Measurements from ENCODE around the gene MKLN1. TPM values are rescaled to one million over a fixed set of nuclear protein-coding genes. Genes with fewer than 3 reads are reported as not detected.
A peak's percentile ranks its signal among the peaks of the same experiment; 100 is the strongest.
"Not testable (repeated sequence)": the region's sequence is repeated elsewhere in the genome, so short reads cannot be mapped to it uniquely, and the experiment has no call there.

MKLN1 gene
- 55.1 TPM for total RNA-seq (ENCODE audit: insufficient read depth, low replicate concordance)

DNA sequence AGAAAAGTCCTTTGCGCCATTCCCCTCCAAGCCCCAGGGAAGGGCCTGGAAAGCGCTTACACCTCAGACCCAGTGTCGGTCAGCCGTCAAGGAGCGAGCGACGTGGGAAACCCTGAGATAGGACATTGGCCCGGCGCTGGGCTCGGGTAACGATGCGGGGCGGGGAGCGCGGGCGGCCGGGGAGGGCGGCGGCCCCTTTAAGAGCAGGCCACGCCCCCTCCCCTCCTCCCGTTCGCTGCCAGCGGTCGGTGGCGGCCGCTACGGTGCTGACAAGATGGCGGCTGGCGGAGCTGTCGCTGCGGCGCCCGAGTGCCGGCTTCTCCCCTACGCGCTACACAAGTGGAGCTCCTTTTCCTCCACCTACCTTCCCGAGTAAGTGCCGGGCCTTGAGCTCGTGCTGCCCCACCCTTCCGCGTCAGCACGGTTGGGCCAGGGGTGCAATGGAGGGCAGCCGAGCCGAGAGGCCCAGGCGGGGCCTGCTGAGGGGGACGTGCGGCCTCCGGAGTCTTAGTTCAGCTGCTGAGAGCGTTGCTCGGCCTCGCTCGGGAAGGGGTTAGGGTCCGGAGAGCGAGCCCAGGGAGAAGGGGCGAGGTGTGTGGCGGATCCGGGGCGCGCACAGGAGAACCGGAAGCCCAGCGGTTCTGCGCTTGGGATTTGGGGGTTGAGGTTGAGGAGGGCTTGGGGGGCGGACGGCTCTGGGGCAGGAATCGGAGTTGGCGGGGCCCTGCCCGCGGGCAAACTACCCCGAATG lies at the start of gene MKLN1:
MKLN1 (plus strand) TSS at position 251 of the 751 bp plus-strand sequence; CDS start at position 275, 24 bp downstream.
- DNase-seq (ENCODE audit: low spot score), result peak; percentile 92

- DNase-seq (ENCODE audit: low spot score), result no peak
Observed at GRCh38 chr7:131279044-131279443, 48.6 kb upstream of the MKLN1 start.

DNA sequence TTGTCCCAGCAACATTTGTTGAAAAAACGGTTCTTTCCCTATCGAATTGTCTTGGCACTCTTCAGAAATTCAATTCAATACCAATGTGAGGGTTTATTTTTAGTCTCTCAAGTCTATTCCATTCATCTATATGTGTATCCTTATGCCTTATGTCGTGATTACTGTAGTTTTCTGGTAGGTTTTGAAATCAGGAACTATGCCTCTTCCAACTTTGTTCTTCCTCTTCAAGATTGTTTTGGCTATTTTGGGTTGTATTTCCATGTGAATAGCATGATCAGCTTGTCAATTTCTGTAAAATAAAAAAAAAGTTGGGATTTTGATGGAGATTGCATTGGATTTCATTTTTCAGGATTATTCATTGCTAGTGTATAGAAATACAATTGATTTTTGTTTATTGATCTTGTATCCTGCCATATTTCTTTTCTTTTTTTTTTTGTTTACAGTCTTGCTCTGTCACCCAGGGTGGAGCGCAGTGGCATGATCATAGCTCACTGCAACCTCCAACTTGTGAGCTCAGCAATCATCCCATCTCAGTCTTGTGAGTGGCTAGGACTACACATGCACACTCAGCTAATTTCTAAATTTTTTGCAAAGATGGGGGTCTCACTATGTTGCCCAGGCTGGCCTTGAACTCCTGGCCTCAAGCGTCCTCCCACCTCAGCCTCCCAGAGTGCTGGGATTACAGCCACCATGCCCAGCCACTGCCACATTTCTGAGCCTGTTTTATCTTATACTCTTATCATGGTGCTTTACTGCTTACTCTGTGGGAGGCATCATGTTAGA lies 46.2 kb upstream of the MKLN1 start:
- no peak for DNase-seq (ENCODE audit: low spot score)

GRCh38 chr7:131284702-131285419 lies 42.8 kb upstream of the MKLN1 start:
- DNase-seq (ENCODE audit: low spot score), result peak; percentile 54

GRCh38 chr7:131285556-131285955 lies 42.1 kb upstream of the MKLN1 start:
- DNase-seq (ENCODE audit: low spot score), result peak; percentile 4

GRCh38 chr7:131288450-131288849 lies 39.2 kb upstream of the MKLN1 start:
- DNase-seq (ENCODE audit: low spot score), result no peak

DNA sequence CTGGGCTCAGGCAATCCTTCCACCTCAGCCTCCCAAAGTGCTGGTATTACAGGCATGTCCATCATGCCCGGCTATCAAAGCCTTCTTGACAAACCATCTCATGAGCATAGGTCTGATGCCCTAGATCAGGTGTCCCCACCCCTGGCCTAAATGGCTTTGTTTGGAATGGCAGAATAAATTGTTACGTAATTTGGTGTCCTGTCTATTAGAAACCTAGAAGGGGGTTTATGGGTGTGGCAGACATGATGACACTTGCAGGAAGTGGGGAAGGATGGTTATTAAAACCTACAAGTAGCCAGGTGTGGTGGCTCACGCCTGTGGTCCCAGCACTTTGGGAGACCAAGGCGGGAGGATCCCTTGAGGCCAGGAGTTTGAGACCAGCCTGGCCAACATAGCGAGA lies 38.6 kb upstream of the MKLN1 start:
- DNase-seq (ENCODE audit: low spot score), result no peak

DNA sequence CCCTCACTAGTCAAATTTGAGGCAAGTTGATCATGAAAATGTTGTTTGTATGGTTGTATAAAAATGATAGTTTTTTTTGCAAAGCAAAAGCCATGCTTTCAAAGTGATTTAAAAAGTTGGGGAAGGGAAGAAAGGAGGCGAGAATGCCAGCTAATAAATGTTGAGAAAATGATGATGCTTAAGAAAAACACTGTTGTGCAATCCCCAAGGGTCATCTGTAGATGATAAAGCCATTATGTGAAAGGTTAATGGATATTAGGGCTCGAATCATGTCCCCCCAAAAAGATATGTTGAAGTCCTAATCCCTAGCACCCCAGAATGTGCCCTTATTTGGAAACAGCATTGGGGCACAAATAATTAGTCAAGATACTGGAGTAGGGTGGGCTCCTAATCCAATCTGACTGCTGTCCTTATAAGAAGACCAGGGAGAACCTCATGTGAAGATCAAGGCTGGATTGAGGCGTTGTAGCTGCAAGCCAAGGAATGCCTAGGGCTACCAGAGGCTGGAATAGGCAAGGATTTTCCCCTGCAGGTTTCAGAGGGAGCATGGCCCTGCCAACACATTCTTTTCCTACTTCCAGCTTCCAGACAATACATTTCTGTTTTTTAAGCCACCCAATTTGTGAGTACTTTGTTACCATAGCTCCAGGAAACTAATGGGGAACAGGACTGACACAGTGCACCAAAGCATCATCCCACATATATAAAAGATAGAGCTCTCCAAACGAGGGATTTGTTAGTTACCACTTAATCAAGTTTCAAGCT lies 35.4 kb upstream of the MKLN1 start:
- DNase-seq (ENCODE audit: low spot score), result no peak

DNA sequence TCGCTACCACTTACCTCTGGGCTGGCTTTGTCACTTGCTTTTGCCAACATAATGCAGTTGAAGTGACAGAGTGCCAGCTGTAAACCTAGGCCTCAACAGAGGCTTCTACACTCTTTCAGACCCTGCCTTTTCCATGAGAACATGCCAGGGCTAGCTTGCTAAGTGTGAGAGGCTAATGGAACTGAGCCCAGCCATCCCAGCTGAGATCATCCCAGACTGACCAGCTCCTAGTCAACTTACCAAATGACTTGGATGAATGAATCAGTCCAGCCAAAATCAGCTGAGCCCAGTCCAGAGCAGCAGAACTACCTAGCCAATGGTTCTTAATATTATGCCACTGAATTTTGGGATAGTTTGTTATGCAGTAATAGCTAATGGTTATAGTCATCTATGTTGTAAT lies 34.7 kb upstream of the MKLN1 start:
- DNase-seq (ENCODE audit: low spot score), result no peak

- no peak for DNase-seq (ENCODE audit: low spot score)
Observed at GRCh38 chr7:131294553-131294952, 33.1 kb upstream of the MKLN1 start.

GRCh38 chr7:131298608-131298992 lies 29.1 kb upstream of the MKLN1 start:
- DNase-seq (ENCODE audit: low spot score), result no peak

DNA sequence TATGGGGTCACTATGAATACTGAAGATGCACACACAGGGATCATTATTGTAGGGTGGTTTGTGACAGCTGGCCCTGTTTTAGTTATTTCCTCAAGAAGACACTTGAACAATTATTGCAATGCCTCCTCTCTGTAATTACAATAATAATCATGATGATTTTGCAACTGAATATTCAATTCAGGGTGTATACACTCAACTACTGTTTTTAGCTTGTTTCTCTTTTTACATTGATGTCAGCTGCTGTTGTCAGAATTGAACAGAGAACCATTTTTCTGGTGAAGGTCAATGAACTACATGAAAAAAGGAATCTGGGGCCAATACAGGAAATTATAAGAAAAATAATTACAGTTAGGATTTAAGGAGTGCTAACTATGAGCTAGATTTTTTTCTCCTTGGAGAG lies 28.6 kb upstream of the MKLN1 start:
- DNase-seq (ENCODE audit: low spot score), result no peak

DNA sequence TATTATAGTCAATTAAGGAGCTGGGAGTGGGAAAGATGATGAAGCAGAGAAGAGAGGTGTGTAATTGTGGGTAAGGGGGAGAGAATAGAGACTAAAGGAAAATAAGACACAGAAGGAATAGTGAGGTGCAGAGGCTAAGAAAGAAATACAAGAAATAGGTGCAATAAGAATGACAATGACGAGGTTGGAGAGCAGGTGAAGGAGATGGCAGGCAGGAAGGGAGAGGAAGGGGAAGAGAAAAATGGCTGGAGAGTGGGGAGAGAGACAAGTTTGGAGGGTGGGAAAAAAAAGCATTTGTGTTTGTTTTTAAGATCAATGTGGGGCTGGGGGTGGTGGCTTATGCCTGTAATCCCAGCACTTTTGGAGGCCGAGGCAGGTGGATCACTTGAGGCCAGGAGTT lies 27.6 kb upstream of the MKLN1 start:
- DNase-seq (ENCODE audit: low spot score), result no peak

DNA sequence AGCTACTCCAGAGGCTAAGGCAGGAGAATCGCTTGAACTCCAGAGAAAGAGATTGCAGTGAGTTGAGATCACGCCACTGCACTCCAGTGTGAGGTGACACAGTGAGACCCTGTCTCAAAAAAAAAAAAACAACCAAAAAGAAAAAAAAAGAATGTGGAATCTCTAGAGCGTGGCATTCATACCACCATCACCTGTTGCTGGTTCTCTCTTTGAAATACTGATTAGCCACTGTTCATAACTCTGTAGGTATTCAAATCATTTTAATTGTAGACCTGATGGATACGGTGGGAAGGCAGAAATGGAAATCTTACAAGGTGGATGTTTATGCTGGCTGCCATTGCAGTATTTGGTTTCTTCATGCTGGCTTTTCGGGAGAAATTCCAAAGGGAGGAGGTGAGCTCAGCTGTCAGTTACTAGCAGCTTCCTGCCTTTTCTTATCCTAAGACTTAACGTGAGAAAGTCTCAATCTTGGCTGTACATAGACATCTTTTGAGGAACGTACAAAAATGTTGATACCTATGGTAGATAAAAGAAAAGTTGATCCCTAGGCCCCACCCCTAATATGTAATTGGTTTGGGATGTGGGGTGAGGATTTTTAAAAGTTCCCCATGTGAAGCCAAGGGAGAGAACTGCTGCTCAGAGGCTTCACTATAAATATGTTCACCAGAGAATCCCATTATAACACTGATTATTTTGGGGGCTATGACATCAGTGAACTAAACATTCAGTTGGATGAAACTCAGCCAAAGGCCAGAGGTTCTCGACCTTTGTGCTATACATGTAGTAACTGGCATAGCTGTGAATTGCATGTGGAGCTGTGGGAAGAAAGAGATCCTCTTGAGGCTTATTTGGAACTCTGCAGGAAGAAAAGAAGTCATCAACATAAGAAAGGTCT lies 26.9 kb upstream of the MKLN1 start:
- DNase-seq (ENCODE audit: low spot score), result no peak

GRCh38 chr7:131302446-131302845 lies 25.2 kb upstream of the MKLN1 start:
- DNase-seq (ENCODE audit: low spot score), result no peak

- DNase-seq (ENCODE audit: low spot score), result no peak
Observed at GRCh38 chr7:131302876-131303707, 24.6 kb upstream of the MKLN1 start.

- no peak for DNase-seq (ENCODE audit: low spot score)
Observed at GRCh38 chr7:131305152-131305551, 22.5 kb upstream of the MKLN1 start.

DNA sequence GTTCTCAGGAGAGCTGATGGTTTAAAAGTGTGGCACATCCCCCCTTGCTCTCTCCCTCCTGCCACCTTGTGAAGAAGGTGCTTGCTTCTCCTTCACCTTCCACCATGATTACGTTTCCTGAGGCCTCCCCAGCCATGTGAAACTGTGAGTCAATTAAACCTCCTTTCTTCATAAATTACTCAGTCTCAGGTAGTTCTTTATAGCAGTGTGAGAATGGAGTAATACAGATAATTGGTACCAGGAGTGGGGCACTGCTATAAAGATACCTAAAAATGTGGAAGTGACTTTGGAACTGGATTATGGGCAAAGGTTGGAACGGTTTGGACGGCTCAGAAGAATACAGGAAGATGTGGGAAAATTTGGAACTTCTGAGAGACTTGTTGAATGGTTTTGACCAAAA lies 21.6 kb upstream of the MKLN1 start:
- not testable (repeated sequence) for DNase-seq (ENCODE audit: low spot score)

GRCh38 chr7:131306777-131307176 lies 20.9 kb upstream of the MKLN1 start:
- DNase-seq (ENCODE audit: low spot score), result no peak

- no peak for DNase-seq (ENCODE audit: low spot score)
Observed at GRCh38 chr7:131307627-131308026, 20.0 kb upstream of the MKLN1 start.

All from umbilical cord (tissue), 2 donors.